RWPE1 (cell line): Measurements from ENCODE around the gene XKR7.

Experiments used
- CTCF ChIA-PET: fragments of 350-600 bp; sonication (Branson Sonifier 250); formaldehyde crosslinking; extraction: SDS; loops from one replicate; lab custom pipeline; 2021; lab: Yijun Ruan, JAX
- POLR2A ChIA-PET: fragments of 400-600 bp; formaldehyde crosslinking; extraction: SDS; loops from one replicate; lab custom pipeline; 2020; ENCODE audit warnings: antibody characterized with exemption; ENCODE audit not compliant: low non-redundant PET; lab: Yijun Ruan, JAX
- DNase-seq: peaks from one replicate; pipeline ENCODE4 v3.0.0; 2012; ENCODE audit warnings: low spot score
- H3K27ac ChIP-seq: fragments of 450-650 bp; 2 replicates; pipeline ENCODE4 v1.5.1; 2017
- TF ChIP-seq, protein P1 (sequence below): fragments of 450-650 bp; conservative IDR thresholded peaks from 2 replicates; pipeline ENCODE4 v1.5.1; 2017; ENCODE audit warnings: low read depth, mild to moderate bottlenecking

XKR7 gene

DNA sequence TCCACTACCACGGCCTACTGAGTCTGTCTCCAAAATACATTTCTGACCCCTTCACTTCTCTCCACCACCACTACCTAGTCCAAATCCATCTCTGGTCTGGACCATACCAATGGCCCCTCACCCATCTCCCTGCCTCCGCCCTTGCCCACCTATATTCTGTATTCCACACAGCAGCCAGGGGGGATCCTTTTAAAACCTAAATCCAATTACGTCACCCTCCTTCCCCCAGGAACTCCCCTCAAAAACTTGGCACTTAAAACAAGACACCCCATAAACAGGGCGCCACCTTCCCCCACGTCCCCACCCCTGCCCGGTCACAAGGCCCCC is 16.8 kb upstream of the XKR7 start:
- TF ChIP-seq, protein P1, sequence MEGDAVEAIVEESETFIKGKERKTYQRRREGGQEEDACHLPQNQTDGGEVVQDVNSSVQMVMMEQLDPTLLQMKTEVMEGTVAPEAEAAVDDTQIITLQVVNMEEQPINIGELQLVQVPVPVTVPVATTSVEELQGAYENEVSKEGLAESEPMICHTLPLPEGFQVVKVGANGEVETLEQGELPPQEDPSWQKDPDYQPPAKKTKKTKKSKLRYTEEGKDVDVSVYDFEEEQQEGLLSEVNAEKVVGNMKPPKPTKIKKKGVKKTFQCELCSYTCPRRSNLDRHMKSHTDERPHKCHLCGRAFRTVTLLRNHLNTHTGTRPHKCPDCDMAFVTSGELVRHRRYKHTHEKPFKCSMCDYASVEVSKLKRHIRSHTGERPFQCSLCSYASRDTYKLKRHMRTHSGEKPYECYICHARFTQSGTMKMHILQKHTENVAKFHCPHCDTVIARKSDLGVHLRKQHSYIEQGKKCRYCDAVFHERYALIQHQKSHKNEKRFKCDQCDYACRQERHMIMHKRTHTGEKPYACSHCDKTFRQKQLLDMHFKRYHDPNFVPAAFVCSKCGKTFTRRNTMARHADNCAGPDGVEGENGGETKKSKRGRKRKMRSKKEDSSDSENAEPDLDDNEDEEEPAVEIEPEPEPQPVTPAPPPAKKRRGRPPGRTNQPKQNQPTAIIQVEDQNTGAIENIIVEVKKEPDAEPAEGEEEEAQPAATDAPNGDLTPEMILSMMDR, result no peak
- POLR2A ChIA-PET, result interaction anchor here (1.1 kb wide), 1 partner anchor 10 kb away, joined by 3 read pairs; no protein-coding TSS in a partner anchor
- peak overlapping the region; percentile 61 for H3K27ac ChIP-seq
- CTCF ChIA-PET, result interaction anchor here (0.8 to 3.7 kb wide), 12 partner anchors 18 to 140 kb away, joined by 3 to 73 read pairs (median 5); no protein-coding TSS in a partner anchor
- DNase-seq, result no peak

DNA sequence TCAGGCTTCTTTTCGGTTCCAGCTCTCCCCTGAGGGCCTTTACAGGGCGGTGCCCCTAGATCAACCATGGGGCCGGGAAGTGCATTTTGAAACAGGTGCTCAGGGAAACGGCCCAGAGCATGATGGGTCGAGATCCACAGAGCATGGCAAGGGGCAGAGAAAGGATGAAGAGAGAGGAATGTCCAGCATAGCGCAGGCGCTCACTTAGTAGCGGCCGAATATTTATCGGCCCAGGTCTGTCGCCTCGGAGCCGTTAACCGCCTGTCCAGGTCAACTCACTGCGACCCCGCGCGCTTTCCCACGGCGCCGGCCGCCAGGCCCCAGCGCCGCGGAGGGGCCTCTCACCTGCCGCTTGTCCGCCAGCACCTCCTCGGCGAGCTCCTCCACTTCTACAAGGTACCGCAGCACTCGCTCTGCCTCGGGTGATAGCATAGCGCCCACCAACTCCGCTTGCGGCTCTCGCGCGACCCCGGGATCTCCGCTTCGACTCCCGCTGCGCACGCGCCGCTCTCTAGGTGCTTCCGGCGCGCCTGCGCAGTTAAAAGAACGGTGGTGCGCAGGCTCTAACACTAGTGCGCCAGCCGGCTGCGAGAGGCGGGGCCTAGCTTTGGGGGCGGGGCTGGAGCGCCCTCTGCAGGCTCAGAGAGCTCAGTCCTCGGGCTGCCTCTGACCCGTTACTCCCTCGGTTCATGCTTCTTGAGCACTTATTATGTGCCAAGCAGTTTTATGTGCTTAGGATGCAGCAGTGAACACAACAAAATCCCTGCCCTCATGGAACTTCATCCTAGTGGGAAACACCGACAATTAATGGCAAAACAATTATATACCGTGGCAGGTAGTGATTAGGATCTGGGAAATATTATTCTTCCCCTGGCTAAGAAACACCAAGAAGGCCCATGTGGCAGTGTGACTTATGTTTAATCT is 16.2 kb upstream of the XKR7 start, which contains the start of gene PDRG1:
TSS of gene PDRG1 (minus strand) at position 517 of the 924 bp plus-strand sequence. CDS start at position 432, 85 bp downstream.
- peak; percentile 98 for DNase-seq
- POLR2A ChIA-PET, result interaction anchor here (0.5 to 1.1 kb wide), 7 partner anchors 10 to 118 kb away, joined by 3 to 7 read pairs (median 3); no protein-coding TSS in a partner anchor
- CTCF ChIA-PET, result interaction anchor here (0.6 to 3.7 kb wide), 34 partner anchors 8 to 838 kb away, joined by 3 to 73 read pairs (median 4); no protein-coding TSS in a partner anchor
- TF ChIP-seq, protein P1, result peak; percentile 100
- H3K27ac ChIP-seq, result peak within 1 kb of the TSS; percentile 61

DNA sequence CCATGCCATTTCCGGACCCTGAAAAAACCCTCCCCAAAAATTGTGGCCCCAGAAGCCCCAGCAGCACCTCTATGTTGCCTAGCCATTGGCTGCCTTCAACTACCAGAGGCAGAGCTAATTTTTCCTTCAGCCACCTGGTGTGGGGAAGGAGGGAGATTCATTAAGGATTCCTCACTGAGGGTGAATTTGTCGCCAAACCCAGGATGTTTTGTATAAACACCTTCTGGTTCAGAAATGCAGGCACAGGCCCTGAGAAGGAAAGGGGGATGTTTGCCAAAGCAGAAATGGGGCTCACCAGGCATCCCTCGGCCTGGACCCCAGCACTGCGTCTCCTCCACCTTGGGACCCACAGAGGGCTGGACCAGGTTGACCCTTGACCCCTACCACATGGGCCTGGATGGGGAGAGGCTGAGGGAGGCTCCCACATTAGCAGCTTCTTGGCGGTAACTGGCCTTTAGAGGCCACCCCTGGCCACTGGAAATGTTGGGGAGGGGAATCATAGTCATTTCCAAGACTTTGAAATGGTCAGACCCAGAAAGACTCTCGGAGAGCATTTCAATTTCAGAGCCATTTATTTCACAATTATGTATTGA is 14.3 kb upstream of the XKR7 start:
- DNase-seq, result no peak
- TF ChIP-seq, protein P1, result no peak
- ChIA-PET CTCF (interaction anchor here (0.7 to 3.7 kb wide), 5 partner anchors 13 to 214 kb away, joined by 3 to 73 read pairs (median 9); no protein-coding TSS in a partner anchor), POLR2A (no interaction called here)
- no peak overlapping the region for H3K27ac ChIP-seq

DNA sequence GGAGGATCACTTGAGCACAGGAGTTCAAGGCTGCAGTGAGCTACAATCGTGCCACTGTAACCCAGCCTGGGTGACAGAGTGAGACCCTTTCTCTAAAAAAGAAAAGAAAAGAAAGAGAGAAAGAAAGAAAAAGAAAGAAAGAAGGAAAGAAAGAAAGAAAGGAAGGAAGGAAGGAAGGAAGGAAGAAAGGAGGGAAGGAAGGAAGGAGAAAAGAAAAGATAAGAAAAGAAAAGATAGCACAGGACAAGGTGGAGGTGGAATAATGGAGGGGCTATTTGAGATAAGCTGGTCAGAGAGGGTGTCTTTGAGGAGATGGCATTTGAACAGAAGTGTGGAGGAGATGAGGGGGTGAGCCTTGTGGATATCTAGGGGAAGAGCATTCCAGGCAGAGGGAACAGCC is 13.5 kb upstream of the XKR7 start:
- DNase-seq, result no peak
- TF ChIP-seq, protein P1, result no peak

DNA sequence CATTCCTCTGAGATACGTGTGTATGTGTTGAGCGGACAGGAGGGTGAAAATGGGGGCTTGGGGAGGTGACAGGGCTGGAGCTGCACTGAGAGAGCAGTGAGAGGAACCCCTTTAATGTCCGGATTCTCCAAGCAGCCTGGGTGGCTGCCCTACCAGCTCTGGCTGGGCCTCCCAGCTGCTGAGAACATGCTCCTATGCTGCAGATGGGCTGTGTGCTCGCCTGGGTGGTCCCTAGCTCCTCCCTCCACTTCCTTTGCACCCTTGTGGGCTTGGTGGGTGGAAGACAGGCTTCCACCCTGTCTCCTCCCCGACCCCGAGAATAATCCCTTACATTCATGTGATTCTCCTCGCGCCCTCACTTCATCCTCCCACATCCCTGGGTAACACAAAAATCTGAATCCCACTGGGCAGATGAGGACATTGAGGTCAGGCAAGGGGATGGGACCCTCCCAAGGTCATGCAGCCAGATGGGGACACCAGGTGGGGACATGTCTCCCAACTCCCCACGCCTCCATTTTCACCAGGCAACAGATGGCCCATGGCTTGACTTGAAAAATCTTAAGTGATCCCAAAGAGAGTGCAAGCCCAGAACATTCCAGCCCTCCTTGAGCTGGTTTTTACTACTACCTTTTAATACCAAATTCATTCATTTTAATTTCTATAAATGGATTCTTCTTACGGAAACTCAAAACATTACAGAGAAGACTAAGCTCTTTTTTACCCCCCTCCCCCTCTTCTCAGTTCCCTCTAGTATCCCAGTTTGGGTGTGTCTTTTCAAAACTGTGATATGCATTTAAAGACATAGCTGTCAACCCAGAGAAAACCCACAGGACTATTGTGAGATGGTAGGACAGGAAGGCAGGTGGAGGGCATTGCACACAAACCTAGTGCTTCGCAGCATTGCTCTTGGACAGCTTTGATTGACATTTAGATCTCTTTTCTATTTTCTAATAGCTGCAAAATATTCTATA is 11.1 kb upstream of the XKR7 start:
- TF ChIP-seq, protein P1, result no peak
- ChIA-PET POLR2A (no interaction called here), CTCF (interaction anchor here (0.6 to 1.5 kb wide), 4 partner anchors 53 to 558 kb away, joined by 3 to 4 read pairs (median 4); no protein-coding TSS in a partner anchor)
- no peak overlapping the region for H3K27ac ChIP-seq
- no peak for DNase-seq

More for the DNA sequence above, 13.5 kb upstream of the XKR7 start:
- ChIA-PET POLR2A (no interaction called here), CTCF (interaction anchor here (1.4 kb wide), 1 partner anchor 77 kb away, joined by 4 read pairs; no protein-coding TSS in a partner anchor)
- H3K27ac ChIP-seq, result no peak overlapping the region
